Hepatic stellate cell (primary cell): ENCODE data around the gene TMEM59L.
"Not testable (repeated sequence)": the region's sequence is repeated elsewhere in the genome, so short reads cannot be mapped to it uniquely, and the experiment has no call there.

ENCODE experiments used
- DNase-seq: peaks from one replicate; pipeline ENCODE4 v3.0.0; 2011; ENCODE audit warnings: low spot score

TMEM59L gene

GRCh38 chr19:18594096-18594823 is 18.4 kb upstream of the TMEM59L start:
- peak; percentile 94 for DNase-seq

DNA sequence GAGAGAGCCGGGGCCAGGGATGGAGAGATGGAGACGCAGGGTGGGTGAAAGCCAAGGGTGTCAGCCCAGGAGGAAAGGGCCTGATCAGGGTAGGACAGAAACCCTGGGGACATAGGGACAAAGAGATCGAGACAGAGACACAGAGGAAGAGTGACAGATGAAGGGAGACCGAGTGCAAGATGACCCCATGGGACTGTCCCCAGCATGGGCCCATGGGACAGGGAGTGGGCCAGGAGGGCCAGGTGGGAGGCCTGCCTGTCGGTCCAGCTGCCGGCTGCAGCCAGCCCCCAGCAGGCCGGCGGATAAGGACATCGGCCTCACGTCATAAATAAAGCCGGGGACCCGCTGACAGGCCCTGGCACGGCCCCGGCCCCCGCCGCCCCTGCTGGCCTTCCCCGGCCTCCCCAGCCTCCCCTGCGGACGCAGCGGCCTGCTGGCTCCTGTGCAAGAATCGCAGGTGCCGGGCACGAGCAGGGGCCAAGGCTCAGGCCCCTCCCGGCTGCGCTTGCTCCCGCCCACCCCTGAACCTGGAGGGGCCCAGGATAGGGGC is 17.8 kb upstream of the TMEM59L start:
- no peak for DNase-seq

DNA sequence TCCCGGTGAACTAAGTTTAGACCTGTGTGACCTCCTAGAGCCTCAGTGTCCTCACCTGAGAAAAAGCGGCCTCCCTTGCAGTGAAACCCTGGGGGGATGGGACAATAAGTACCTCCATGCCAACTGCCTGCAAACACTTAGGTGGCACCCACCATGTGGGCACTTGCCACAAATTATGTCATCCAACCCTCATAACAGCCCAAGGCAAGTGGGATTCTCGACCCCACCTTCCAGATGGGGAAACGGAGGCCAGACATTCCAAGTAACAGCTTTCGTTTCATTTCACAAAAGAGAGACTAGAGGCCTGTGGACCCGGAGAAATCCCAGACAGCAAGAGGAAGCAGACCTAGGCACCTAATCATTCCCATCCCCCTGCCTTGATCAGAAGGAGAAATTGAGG is 17.2 kb upstream of the TMEM59L start:
- DNase-seq, result no peak

DNA sequence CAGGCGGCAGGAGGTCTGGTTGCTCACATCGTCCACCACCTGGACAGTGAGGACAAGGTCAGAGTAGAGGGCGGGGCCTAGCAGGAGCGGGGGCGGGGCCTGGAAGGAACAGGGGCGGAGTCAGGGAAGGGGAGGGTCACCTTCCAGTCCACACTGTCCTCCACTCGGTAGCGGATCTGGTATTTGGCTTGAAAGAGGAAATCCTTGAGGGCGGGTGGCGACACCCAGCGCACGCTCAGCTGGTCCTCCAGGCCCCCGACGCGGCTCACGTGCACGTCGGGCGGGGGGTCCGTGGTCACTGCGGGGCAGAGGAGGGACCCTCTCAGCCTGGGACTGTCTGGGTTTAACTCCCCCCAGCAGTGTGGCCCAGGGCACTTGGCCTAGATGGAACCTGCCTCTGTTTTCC is 15.9 kb upstream of the TMEM59L start:
- DNase-seq, result no peak

GRCh38 chr19:18597809-18598660 is 14.6 kb upstream of the TMEM59L start:
- DNase-seq, result no peak

DNA sequence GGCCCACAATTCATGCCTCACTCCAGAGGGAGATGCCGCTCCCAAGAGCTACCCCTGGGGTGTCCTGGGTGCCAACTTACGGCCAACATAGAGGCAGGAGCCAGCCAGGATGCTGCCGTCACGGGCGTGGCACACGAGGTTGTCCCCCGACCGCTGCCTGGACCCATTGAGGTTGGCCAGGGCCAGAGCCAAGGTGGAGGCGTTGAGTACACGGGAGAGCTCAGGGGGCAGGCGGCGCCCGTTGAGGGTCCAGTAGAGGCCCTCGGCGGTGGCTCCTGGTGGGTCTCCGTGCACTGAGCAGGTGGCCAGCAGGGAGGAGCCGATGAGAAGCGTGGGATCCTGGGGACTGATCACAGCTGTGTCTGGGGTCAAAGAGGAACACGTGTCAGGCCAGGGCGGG is 13.2 kb upstream of the TMEM59L start:
- no peak for DNase-seq

GRCh38 chr19:18600692-18601397 is 11.8 kb upstream of the TMEM59L start:
- DNase-seq, result not testable (repeated sequence)

DNA sequence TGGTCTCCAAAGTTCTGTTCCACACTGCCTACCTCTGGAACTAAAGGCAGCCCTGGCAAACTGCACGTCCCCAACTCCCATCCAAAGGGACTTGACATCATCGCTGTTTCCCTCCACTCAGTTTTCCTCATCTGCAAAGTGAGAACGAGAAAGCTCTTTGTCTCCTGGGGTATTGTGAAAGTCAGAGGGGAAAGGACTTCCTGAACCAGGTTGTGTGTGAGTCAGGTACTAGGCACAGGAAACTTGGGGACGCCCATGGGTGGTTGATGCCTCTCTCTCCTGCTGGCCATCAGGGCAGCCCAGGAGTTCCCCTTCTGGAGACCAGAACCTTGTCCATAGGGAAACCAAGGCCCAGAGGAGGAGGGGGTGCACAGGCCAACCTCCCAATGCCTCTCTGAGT is 10.8 kb upstream of the TMEM59L start:
- no peak for DNase-seq

DNA sequence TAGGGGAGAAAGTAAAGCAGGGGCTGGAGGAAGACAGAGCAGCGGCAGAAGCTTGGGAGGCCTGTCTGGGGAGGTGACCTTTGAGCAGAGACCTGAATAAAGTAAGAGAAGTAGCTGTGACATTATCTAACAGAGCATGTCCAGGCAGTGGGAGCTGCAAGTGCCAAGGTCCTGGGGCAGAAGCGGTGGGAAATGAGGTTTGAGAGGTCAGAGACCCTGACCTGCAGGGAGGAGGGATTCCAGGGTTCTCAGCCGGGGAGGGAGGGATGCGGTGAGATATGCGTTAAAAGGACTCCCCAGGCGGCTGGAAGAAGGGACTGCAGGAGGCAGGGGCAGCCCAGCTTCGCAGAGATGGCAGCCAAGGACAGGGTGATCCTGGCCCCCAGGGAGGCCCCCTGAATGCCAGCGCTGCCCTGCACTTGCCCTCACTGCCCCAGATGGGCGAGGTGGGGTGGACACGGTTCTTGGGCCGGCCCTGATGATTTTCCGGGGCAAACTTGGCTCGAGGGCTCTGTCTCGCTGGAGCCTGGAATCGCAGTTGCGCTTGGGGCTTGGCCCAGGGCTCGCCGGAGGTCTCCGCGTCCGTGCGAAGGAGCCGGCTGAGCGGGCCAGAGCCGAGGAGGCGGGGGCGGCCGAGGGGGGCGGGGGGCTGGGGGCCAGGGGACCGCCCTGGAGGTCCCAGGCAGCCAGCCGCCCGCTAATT is 9.3 kb upstream of the TMEM59L start:
- peak; percentile 74 for DNase-seq

DNA sequence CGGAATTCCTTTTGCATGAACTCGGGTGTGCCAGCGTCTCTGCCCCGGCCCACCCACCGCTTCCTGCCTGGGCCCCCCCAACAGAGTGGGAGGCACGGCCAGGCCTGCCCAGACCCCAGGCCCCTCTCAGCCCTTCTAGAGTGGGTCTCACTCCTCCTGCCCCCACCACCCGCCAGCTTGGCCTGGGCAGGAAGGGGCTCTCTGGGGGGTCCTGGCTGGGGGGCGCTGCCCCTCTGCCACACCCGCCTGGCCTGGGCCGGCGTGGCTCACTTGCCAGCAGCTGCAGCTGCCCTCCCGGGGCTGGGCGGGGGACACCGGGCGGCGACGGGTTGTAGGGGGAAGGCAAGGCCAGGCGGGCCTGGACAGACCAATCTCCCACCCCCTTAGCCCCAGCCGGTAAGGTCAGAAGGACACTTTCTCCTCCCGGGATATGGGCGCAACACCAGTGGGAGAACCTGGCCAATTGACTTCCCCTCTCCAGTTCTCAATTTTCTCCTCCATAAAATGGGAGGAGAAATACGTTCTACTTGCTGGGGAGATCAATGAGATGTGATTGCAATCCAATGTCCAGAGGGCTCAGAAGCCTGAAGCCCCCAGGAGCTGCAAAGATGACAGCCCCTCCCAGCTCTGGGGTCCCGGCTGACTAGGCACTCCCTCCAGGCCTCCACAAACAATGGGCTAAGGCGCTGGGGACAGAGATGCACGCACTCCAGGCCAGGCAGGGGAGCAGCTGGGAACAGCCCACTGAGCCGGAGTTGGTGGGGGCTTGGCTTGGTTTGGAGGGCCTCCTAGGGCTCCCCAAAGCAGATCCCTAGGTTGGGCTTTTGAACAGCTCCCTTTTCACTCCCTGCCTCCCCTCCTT is 8.5 kb upstream of the TMEM59L start:
- no peak for DNase-seq

- DNase-seq, result no peak
These were observed 7.9 kb upstream of the TMEM59L start for GRCh38 chr19:18604820-18605159.

DNA sequence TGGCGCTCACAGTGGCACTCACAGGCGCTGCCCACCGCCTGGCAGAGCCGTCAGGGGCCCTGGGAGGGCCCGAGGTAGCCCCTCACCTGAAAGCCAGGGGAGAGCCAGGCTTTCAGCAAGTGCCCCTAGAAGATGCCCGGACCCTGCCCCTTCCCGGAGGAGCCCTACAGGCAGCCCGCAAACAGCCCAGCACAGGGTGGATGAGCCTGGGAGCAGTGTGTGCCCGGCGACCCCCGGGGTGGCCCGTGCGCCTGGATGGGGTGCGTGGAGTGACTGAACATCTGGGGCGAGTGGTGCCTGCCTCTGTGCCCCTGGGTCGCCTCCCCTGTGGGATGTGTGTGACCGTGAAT is 7.5 kb upstream of the TMEM59L start:
- no peak for DNase-seq

DNA sequence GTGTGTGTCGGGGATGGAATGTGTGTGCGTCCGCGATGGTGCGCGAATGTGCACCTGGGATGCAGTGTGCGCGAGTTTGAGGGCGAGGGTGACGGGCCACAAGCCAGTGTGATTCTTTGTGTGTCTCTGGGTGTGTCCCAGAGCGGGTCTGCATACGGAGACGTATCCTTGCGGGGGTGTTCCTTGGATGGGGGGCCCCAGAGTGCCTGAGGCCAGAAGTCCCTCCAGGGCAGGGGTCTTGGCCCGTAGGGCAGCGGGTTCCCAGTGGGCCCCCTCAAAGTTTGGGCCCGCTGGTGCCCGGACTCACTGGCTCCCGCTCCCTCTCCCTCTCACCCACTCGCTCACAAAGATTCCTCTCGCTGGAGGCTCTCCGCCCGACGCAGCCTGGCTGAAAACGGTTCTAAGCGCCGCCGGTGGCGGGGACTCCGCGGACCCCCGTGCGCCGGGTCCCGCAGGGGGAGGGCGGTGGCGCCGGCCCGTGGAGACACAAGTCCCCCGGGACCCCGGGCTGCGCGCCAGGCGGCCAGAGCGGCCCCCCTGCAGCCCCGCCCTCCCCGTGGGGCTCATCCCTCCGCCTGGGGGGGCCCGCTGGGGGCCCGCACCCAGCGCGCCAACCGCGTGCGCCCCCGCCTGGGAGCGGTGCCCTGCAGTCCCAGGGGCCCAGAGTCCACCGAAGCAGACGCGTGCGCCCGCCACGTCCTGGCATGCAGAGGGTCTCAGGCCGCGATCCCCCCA is 7.0 kb upstream of the TMEM59L start:
- DNase-seq, result no peak

GRCh38 chr19:18606281-18607225 is 6.1 kb upstream of the TMEM59L start, which contains the start of gene CRLF1:
Gene CRLF1, minus strand, starts transcription at chr19:18606799. Its CDS starts 143 bp downstream, at chr19:18606656.
- no peak for DNase-seq

DNA sequence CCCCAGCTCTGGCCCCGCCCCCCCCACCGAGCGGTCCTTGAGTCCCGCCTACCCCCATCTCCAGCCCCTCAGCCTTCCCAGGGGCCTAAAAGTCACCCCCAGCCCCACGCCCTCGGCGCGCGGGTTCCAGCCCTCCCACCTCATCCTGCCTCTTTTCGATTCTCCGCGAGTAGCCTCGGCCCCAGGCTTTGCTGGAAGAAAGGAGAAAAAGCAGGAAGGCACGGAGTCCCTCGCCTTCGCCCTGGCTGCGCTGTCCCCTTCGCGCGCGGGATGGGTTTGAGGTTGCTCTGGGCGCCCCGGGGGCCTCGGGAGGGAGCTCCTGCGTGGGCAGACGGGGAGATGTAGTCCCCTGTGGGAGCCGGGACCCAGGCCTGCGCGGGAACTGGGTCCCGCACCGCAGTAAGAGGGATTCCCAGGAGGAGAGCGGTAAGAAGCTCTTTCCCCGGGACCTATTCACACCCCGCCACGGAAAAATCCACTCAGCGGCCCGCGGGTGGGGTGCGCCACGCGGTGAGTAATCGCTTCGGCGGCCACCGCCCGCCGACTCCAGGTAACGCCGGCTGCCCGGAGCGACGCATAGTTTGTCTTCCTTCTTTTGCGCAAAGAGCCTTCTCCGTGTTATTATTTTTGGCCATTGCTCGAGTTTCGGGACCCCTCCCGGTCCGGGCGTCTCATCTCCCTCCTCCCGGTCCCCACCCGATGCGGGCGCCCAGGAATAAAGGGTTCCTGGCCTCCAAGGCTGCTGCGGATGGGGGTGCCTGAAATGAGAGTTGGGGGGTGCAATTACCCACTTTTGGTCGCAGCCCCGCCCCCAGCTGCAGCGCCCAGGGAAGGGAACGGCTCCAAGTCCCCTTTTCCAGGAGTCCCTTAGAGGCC is 5.2 kb upstream of the TMEM59L start:
- DNase-seq, result no peak

- no peak for DNase-seq
These were observed 4.4 kb upstream of the TMEM59L start for GRCh38 chr19:18608102-18608804.
